ENCODE data around the gene P2RY8. TPM values are rescaled to one million over a fixed set of nuclear protein-coding genes. Genes with fewer than 3 reads are reported as not detected.
"Not testable (repeated sequence)": the region's sequence is repeated elsewhere in the genome, so short reads cannot be mapped to it uniquely, and the experiment has no call there.

P2RY8 gene
- total RNA-seq, 1 experiment from 2014 or later: 0.10 TPM

- DNase-seq (ENCODE audit: low read depth): no peak
Measured at GRCh38 chrX:1465286-1466231, 71.4 kb downstream of the P2RY8 start.

- DNase-seq (ENCODE audit: low read depth): no peak
Measured at GRCh38 chrX:1464971-1465285, 72.1 kb downstream of the P2RY8 start.

- peak; percentile 81 for DNase-seq (ENCODE audit: low read depth)
Measured at GRCh38 chrX:1464041-1464970, 72.7 kb downstream of the P2RY8 start.

- DNase-seq (ENCODE audit: low read depth): no peak
Measured at GRCh38 chrX:1463581-1463980, 73.4 kb downstream of the P2RY8 start.

GRCh38 chrX:1462596-1463251 is 74.3 kb downstream of the P2RY8 start:
- peak; percentile 90 for DNase-seq (ENCODE audit: low read depth)

- no peak for DNase-seq (ENCODE audit: low read depth)
Measured at GRCh38 chrX:1462110-1462509, 74.9 kb downstream of the P2RY8 start.

- no peak for DNase-seq (ENCODE audit: low read depth)
Measured at GRCh38 chrX:1455948-1456280, 81.1 kb downstream of the P2RY8 start.

GRCh38 chrX:1453951-1454785 is 82.8 kb downstream of the P2RY8 start:
- peak; percentile 76 for DNase-seq (ENCODE audit: low read depth)

GRCh38 chrX:1453395-1453783 is 83.6 kb downstream of the P2RY8 start:
- DNase-seq (ENCODE audit: low read depth): peak; percentile 63

- DNase-seq (ENCODE audit: low read depth): peak; percentile 91
Measured at GRCh38 chrX:1452516-1453394, 84.2 kb downstream of the P2RY8 start, which contains the start of gene ASMTL. Gene ASMTL, minus strand, starts transcription at chrX:1452909. Its CDS starts 69 bp downstream, at chrX:1452840.

GRCh38 chrX:1451661-1452515 is 85.1 kb downstream of the P2RY8 start:
- DNase-seq (ENCODE audit: low read depth): no peak

- DNase-seq (ENCODE audit: low read depth): no peak
Measured at GRCh38 chrX:1451251-1451660, 85.7 kb downstream of the P2RY8 start.

- no peak for DNase-seq (ENCODE audit: low read depth)
Measured at GRCh38 chrX:1450361-1451161, 86.4 kb downstream of the P2RY8 start.

- DNase-seq (ENCODE audit: low read depth): no peak
Measured at GRCh38 chrX:1449823-1450149, 87.2 kb downstream of the P2RY8 start.

GRCh38 chrX:1449036-1449822 is 87.8 kb downstream of the P2RY8 start:
- no peak for DNase-seq (ENCODE audit: low read depth)

GRCh38 chrX:1448573-1449001 is 88.4 kb downstream of the P2RY8 start:
- not testable (repeated sequence) for DNase-seq (ENCODE audit: low read depth)

- not testable (repeated sequence) for DNase-seq (ENCODE audit: low read depth)
Measured at GRCh38 chrX:1447969-1448572, 88.9 kb downstream of the P2RY8 start.

All from M059J (cell line).